DOHH2 (cell line): ENCODE results near the gene MDGA2.

Experiments
- H3F3A ChIP-seq: fragments of 200-600 bp; sonication (generic), shearing (Covaris generic); 2 replicates; pipeline ENCODE4 v1.6.0; 2016; ENCODE audit warnings: antibody characterized with exemption, mild to moderate bottlenecking; ENCODE audit not compliant: control insufficient read depth, insufficient read depth
- H3K27ac ChIP-seq: fragments of 200-600 bp; sonication (generic); 2 replicates; pipeline ENCODE4 v1.5.1; 2014; ENCODE audit warnings: low read depth, mild to moderate bottlenecking, low read length, moderate library complexity
- H3K27me3 ChIP-seq: fragments of 200-600 bp; sonication (generic); 2 replicates; pipeline ENCODE4 v1.6.1; 2014; ENCODE audit warnings: mild to moderate bottlenecking, low read length, mixed read lengths; ENCODE audit not compliant: control insufficient read depth
- H3K36me3 ChIP-seq: fragments of 200-600 bp; sonication (generic); 2 replicates; pipeline ENCODE4 v1.6.1; 2014; ENCODE audit warnings: mild to moderate bottlenecking, low read length, moderate library complexity, mixed read lengths; ENCODE audit not compliant: control insufficient read depth
- H3K4me1 ChIP-seq: fragments of 200-600 bp; sonication (generic); 2 replicates; pipeline ENCODE4 v1.6.1; 2014; ENCODE audit warnings: mild to moderate bottlenecking, low read length, mixed read lengths; ENCODE audit not compliant: control insufficient read depth
- H3K4me2 ChIP-seq: fragments of 200-600 bp; sonication (generic); 2 replicates; pipeline ENCODE4 v1.6.0; 2014; ENCODE audit warnings: mild to moderate bottlenecking, low read length, moderate library complexity
- H3K4me3 ChIP-seq: fragments of 200-600 bp; sonication (generic); 2 replicates; pipeline ENCODE4 v1.5.1; 2014; ENCODE audit warnings: mild to moderate bottlenecking, low read length, mixed read lengths
- H3K79me2 ChIP-seq: fragments of 200-600 bp; sonication (generic); 2 replicates; pipeline ENCODE4 v1.6.1; 2014; ENCODE audit warnings: mild to moderate bottlenecking, low read length, mixed read lengths; ENCODE audit not compliant: control insufficient read depth
- H3K9me2 ChIP-seq: fragments of 200-600 bp; sonication (generic); replicated peaks from 2 replicates; pipeline ENCODE4 v1.6.1; 2014; ENCODE audit warnings: mild to moderate bottlenecking, low read length, mixed read lengths; ENCODE audit not compliant: control insufficient read depth
- H3K9me3 ChIP-seq: fragments of 200-600 bp; sonication (generic); 2 replicates; pipeline ENCODE4 v1.6.1; 2014; ENCODE audit warnings: antibody characterized with exemption, low read length, mixed read lengths; ENCODE audit not compliant: control insufficient read depth, insufficient read depth
- H4K20me1 ChIP-seq: fragments of 200-600 bp; sonication (generic); 2 replicates; pipeline ENCODE4 v1.6.0; 2014; ENCODE audit warnings: low read depth, mild to moderate bottlenecking, antibody characterized with exemption, low read length, moderate library complexity; ENCODE audit not compliant: control insufficient read depth, insufficient read depth
- CTCF ChIP-seq: fragments of 200-600 bp; sonication (generic); IDR thresholded peaks from one replicate; pipeline ENCODE4 v1.5.1; 2014; ENCODE audit warnings: antibody characterized with exemption, mild to moderate bottlenecking, low read depth, low read length; ENCODE audit not compliant: poor library complexity, severe bottlenecking
- EZH2phosphoT487 ChIP-seq: fragments of 200-600 bp; sonication (generic); IDR thresholded peaks from 2 replicates; pipeline ENCODE4 v1.6.1; 2017; ENCODE audit warnings: borderline replicate concordance, mild to moderate bottlenecking, antibody characterized with exemption, low read length, moderate library complexity, mixed read lengths

The MDGA2 gene

GRCh38 chr14:46985529-46986380 is 689.6 kb downstream of the MDGA2 start:
- no peak overlapping the region for H3K27ac ChIP-seq
- H3K9me2 ChIP-seq = no peaks in the 10 kb centered on the region
- no peaks in the 10 kb centered on the region for H3F3A ChIP-seq
- H3K4me1 ChIP-seq = no peaks in the 10 kb centered on the region
- no peaks in the 10 kb centered on the region for H3K36me3 ChIP-seq
- no peak overlapping the region for H3K4me3 ChIP-seq
- no peaks in the 10 kb centered on the region for H3K9me3 ChIP-seq
- H3K79me2 ChIP-seq = no peaks in the 10 kb centered on the region
- no peak overlapping the region for H3K4me2 ChIP-seq
- H3K27me3 ChIP-seq = no peaks in the 10 kb centered on the region
- no peak for TF ChIP-seq EZH2phosphoT487
- no peak for TF ChIP-seq CTCF
- H4K20me1 ChIP-seq = no peaks in the 10 kb centered on the region

DNA sequence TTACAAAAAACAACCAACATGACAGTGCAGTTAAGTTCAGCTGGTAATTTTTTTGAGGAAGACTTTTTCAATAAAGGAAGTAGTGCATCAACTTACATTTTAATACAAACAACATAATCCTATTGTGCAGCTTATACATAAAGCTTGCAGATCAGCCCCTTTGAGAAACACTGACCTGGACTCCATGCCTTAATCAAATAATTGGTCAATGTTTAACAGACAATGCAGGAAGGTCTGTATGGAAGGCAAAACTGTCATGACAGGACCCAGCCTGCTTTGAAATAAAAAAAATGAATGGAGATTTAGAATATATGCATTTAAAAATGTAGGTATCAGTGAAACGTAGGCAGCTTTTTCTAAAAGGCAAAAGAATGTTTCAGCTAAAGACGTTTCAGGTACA is 702.1 kb downstream of the MDGA2 start:
- no peak overlapping the region for H3K4me3 ChIP-seq
- H3K79me2 ChIP-seq = no peaks in the 10 kb centered on the region
- no peak for TF ChIP-seq EZH2phosphoT487
- no peak for TF ChIP-seq CTCF
- H4K20me1 ChIP-seq = no peaks in the 10 kb centered on the region
- H3F3A ChIP-seq = no peaks in the 10 kb centered on the region
- H3K9me2 ChIP-seq = no peaks in the 10 kb centered on the region
- H3K9me3 ChIP-seq = no peaks in the 10 kb centered on the region
- no peak overlapping the region for H3K27ac ChIP-seq
- no peaks in the 10 kb centered on the region for H3K4me1 ChIP-seq
- H3K36me3 ChIP-seq = no peaks in the 10 kb centered on the region
- H3K4me2 ChIP-seq = no peak overlapping the region
- no peaks in the 10 kb centered on the region for H3K27me3 ChIP-seq

GRCh38 chr14:46964378-46964777 is 711.0 kb downstream of the MDGA2 start:
- Histone ChIP-seq H3K9me2 (no peaks in the 10 kb centered on the region; the same call in 1 of the 2 replicates), H3K27me3 (no peaks in the 10 kb centered on the region), H3K9me3 (no peaks in the 10 kb centered on the region; the same call in 1 of the 2 replicates), H3K4me1 (no peaks in the 10 kb centered on the region), H3F3A (no peaks in the 10 kb centered on the region), H3K4me2 (no peak overlapping the region), H3K4me3 (no peak overlapping the region), H4K20me1 (no peaks in the 10 kb centered on the region), H3K79me2 (no peaks in the 10 kb centered on the region), H3K36me3 (no peaks in the 10 kb centered on the region), H3K27ac (no peak overlapping the region)
- no peak for TF ChIP-seq EZH2phosphoT487
- no peak for TF ChIP-seq CTCF
